ENCODE data around the gene ITGA6.

DNA sequence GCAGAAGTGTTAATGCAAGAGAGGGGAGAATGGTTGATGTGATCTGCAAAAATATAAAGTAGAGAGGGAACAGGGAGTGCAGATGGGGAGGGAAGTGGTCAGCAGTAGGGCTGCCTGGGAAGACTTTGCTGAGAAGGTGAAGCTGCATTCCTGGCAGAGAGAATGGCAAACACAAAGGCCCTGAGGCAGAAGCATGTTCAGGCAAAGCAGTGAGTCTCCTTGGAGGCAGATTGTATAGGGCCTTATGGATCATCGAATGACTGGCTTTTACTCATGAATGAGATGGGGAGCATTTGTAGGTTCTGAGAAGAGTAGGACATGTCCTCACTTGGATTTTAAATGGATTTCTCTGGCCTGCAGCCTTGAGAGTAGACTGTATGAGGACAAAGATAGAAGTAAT, 9.5 kb downstream of the ITGA6 start:
- TF ChIP-seq POLR2AphosphoS5 (IDR thresholded peaks at IDR 0.05) (no peak), CTCF (IDR thresholded peaks at IDR 0.05) (no peak)

Measured in upper lobe of left lung (tissue), 4 donors.